ENCODE data around the gene CALML6.

Gene CALML6

DNA sequence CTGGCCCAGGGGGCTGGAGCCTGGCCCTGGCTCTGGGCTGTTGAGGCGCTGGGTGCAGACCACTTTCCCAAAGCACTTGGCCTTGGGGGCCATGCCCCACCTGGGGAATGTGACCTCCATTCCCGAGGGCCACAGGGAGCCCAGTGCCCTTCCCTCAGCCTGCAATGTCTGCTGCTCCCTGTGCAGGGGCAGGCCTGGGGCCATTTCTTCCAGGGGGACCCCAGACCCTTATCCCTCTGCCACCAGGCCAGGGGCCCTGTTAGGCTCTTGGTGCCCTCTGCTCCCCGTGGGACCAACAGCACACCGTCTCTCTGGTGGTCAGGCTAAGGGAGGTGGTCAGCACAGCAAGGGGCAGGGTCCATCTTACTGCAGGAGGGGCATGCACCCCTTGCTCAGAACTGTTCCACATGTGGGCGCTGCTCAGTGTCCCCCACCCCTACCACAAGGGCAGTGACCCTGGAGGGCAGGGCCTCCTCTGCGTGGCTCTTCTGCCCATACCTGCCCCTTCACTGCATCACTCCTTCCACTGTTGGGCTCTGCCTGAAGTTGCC is 5.1 kb downstream of the CALML6 start:
- TF ChIP-seq, protein P1, sequence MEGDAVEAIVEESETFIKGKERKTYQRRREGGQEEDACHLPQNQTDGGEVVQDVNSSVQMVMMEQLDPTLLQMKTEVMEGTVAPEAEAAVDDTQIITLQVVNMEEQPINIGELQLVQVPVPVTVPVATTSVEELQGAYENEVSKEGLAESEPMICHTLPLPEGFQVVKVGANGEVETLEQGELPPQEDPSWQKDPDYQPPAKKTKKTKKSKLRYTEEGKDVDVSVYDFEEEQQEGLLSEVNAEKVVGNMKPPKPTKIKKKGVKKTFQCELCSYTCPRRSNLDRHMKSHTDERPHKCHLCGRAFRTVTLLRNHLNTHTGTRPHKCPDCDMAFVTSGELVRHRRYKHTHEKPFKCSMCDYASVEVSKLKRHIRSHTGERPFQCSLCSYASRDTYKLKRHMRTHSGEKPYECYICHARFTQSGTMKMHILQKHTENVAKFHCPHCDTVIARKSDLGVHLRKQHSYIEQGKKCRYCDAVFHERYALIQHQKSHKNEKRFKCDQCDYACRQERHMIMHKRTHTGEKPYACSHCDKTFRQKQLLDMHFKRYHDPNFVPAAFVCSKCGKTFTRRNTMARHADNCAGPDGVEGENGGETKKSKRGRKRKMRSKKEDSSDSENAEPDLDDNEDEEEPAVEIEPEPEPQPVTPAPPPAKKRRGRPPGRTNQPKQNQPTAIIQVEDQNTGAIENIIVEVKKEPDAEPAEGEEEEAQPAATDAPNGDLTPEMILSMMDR (conservative IDR thresholded peaks at IDR 0.05), result no peak
- H3K27ac ChIP-seq, result peak overlapping the region; percentile 63

DNA sequence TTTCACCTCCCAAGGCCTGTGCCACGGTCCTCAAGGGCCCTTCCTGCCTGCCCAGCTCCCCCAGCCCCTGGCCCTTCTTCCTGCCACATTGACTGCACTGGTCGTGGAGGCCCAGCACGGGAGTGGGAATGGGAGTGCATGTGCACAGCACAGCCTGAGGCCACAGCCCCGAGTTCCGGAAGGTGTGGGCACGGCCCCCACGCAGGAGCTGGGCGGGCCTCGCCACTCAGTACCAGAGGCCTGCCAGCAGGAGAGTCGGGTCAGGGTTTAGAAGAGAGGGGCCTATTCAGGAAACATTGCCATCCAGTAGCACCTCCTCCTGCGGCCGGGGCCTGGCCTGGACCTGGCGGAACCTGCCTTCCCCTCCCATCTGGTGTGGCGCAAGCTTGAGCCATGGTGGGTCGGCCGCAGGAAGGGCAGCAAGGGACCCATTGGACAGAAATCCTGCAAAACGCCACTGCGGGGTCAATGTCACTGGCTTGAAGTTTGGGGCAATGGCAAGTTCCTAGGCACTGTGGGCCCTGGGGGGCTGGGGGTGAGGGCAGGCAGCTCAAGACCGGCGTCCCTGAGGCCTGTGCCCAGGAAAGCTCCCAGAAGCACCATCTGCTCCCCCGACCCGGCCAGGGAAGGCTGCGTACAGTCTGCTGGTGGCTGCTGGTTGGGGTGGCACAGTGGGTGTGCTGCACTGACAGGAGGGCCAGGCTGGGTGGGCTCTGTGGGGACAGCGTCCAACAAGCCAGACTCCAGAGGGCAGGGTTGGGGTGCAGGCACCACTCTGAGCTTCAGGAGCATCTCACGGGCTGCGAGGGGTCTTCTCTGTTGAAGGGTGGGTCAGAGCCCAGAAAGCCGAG is 5.8 kb downstream of the CALML6 start:
- TF ChIP-seq, protein P1 (conservative IDR thresholded peaks at IDR 0.05), result no peak
- H3K27ac ChIP-seq, result no peak overlapping the region

GRCh38 chr1:1921459-1921862 is 6.4 kb downstream of the CALML6 start:
- TF ChIP-seq, protein P1 (conservative IDR thresholded peaks at IDR 0.05), result no peak
- no peak overlapping the region for H3K27ac ChIP-seq

GRCh38 chr1:1921901-1922701 is 7.0 kb downstream of the CALML6 start:
- TF ChIP-seq, protein P1 (conservative IDR thresholded peaks at IDR 0.05), result no peak
- H3K27ac ChIP-seq, result no peak overlapping the region

DNA sequence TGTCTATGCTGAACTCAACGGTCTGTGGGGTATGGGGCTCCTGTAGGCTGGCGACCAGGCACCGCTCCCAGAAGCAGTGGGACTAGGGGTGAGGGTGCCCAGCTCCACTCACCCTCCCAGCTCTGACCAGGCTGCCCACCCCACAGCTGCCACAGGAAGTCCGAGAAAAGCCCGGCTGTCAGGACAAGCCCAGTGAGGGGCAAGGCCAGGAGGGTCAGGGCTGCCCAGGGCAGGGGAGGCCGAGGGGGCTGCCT is 7.6 kb downstream of the CALML6 start:
- no peak overlapping the region for H3K27ac ChIP-seq
- TF ChIP-seq, protein P1 (conservative IDR thresholded peaks at IDR 0.05), result no peak

GRCh38 chr1:1922956-1923833 is 8.1 kb downstream of the CALML6 start:
- H3K27ac ChIP-seq, result no peak overlapping the region
- TF ChIP-seq, protein P1 (conservative IDR thresholded peaks at IDR 0.05), result no peak
